Hematopoietic multipotent progenitor cell treated with erythropoietin and hydrocortisone succinate and interleukin-3 and kit ligand, for 8 days (in vitro differentiated cells): ENCODE data around the gene SLC66A3.
"Not testable (repeated sequence)": the region's sequence is repeated elsewhere in the genome, so short reads cannot be mapped to it uniquely, and the experiment has no call there.

ENCODE experiments used
- DNase-seq: peaks from one replicate; pipeline ENCODE4 v3.0.0-alpha.2; 2015

The SLC66A3 gene

DNA sequence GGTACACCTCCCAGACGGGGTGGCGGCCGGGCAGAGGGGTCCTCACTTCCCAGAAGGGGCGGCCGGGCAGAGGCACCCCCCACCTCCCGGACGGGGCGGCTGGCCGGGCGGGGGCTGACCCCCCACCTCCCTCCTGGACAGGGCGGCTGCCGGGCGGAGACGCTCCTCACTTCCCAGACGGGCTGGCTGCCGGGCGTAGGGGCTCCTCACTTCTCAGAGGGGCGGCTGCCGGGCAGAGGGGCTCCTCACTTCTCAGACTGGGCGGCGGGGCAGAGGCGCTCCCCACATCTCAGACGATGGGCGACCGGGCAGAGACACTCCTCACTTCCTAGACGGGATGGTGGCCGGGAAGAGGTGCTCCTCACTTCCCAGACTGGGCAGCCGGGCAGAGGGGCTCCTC, 9.8 kb downstream of the SLC66A3 start:
- DNase-seq: not testable (repeated sequence)

- no peak for DNase-seq
Measured at GRCh38 chr2:11166476-11166875, 11.2 kb downstream of the SLC66A3 start.

DNA sequence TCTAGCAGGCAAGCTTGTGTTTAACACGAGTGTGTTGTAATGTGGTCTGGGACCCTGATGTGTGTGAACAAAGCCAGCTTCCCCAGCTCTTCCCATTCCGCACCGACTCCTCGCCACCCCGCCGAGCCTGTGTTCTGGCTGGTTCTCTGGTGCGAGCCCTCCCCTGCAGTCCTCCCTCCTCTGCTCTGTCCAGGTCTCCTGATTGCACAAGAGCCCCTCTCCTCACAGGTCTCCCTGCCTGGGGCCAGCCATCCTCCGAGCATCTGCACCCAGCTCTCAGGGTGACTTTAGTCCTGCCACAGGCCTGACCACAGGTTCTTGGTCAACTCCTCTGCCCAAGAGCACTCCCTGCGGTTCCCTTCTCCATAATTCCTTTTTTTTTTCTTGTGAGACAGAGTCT, 13.2 kb downstream of the SLC66A3 start:
- DNase-seq: no peak

- DNase-seq: no peak
Measured at GRCh38 chr2:11169333-11169732, 14.1 kb downstream of the SLC66A3 start.

DNA sequence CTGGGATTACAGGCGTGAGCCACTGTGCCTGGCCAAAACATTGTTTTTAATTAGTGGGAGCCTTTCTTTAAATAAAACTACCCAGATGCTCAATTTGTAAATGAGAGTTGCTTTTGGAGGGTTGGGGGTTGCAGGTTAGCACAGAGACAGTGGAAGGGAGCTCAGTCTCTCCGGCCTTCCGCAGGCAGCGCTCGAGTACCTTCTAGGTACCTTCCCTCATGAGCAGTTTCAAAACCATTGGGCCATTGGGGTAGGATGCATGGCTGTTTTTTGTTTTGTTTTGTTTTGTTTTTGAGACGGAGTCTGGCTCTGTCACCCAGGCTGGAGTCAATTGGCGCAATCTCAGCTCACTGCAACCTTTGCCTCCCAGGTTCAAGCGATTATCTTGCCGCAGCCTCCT, 19.0 kb downstream of the SLC66A3 start:
- DNase-seq: no peak

GRCh38 chr2:11175293-11175795, 20.1 kb downstream of the SLC66A3 start:
- DNase-seq: no peak

- DNase-seq: no peak
Measured at GRCh38 chr2:11177871-11178690, 22.8 kb downstream of the SLC66A3 start.

DNA sequence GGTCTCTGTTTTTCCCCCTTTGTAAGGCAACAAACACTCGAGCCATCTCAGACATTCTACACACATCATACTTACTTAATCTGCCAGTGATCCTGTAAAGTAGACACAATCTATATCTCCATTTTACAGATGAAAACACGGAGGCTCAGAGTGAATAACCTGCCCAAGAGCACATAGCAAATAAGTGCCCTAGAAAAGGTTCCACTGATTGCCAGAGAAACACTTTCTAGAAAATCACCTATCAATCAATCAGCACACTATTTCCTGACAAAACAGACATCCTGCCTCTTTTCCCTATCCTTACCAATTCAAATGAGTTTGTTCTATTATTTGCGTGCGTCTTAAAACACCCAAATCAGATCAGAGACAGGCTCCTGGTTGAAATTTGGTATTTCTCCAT, 23.9 kb downstream of the SLC66A3 start:
- no peak for DNase-seq

DNA sequence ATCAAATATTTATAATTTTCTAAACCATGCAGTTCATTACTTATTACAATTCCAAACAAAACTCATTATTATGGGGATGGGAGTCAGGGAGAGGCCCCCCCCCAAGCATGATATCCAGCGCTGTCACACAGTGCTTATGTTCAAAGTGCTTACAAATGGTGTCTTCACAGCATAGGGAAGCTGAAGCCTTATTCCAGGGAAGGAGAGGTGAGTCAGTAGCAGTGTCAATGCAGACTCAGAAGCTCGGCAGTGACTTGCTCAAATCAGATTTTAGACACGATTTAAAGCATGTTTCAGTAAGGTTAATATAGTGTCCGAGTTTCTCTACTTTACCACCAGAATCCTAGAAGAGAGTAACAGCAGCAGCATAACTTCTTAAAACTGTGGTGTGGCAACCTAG, 24.6 kb downstream of the SLC66A3 start:
- no peak for DNase-seq

GRCh38 chr2:11180653-11181052, 25.4 kb downstream of the SLC66A3 start:
- DNase-seq: no peak

DNA sequence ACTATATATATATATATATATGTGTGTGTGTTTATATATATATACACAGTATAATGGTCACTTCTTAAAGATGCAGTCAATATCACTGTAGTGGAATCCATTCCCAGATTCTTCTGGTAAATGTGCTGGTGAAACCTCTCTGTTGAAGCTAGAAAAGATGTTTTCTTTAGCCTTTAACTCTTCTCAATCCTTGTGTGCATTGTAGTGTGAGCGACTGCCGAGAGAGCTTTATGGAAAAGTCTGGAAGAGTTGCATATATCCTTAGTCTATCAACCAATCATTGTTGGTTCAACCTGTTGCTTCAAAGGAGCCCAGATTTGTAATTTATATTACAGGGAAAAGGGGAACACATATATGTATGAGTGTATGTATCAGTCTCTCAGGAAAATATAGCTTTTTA, 27.7 kb downstream of the SLC66A3 start:
- DNase-seq: no peak

- no peak for DNase-seq
Measured at GRCh38 chr2:11186145-11186544, 30.9 kb downstream of the SLC66A3 start.

GRCh38 chr2:11187083-11187619, 31.9 kb downstream of the SLC66A3 start:
- DNase-seq: no peak

DNA sequence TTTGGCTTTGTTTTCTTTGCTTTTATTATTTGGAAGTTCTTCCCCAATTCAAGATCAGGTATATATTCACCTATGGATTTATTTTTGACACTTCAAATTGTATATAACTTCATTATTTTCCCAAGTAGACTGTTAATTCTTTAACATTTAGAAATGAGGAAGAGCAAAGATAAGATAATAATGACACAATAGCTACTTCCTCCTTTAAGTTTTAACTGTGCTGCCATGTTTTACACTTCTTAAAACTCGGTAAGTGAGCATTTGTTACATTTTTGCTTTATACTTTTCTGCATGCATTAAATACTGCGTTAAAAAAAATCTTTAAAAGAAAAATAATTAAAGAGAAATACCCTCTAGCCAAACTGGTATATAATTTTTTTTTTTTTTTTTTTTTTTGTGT, 32.5 kb downstream of the SLC66A3 start:
- DNase-seq: no peak

GRCh38 chr2:11196246-11196645, 41.0 kb downstream of the SLC66A3 start:
- no peak for DNase-seq

GRCh38 chr2:11200651-11201050, 45.4 kb downstream of the SLC66A3 start:
- no peak for DNase-seq

GRCh38 chr2:11201969-11202368, 46.7 kb downstream of the SLC66A3 start:
- DNase-seq: no peak

- no peak for DNase-seq
Measured at GRCh38 chr2:11203480-11203879, 48.2 kb downstream of the SLC66A3 start.

GRCh38 chr2:11208083-11208482, 52.8 kb downstream of the SLC66A3 start:
- no peak for DNase-seq

DNA sequence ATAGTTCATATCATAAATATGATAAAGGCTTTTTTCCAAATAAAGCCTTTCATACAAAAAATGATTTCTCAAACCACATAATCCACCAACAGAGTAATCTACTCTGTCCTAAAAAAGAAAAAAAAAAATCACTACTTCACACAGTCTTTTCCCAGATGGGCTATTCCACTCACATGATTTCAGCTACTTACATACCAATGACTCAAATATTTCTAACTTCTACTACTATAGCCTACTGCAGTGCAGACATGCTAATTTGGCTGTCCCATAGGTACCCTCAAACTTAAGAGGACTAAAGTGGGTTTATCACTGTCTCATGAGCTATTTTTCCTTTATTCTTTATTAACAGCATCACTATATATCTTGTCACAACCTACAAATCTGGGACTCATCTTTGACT, 57.4 kb downstream of the SLC66A3 start:
- DNase-seq: no peak

- DNase-seq: no peak
Measured at GRCh38 chr2:11213090-11213638, 57.9 kb downstream of the SLC66A3 start.

DNA sequence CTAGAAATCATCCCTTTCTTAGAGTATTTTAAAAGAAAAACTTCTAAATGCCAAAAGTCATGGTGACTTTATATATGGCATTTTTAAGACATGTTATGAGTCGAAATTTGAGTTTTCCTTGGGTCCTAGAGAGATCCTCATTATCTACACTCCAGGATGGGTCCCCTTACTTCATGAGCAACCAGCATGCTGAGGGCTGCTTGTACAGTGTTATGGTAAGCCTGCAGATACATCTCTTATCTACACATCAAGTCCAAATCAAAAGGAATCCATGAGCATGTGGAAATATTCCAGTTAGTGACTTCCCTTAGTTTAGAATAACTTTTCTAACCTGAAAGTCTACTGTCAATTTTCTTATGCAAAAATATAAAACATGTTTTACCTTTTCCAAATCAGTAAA, 58.7 kb downstream of the SLC66A3 start:
- DNase-seq: no peak

- no peak for DNase-seq
Measured at GRCh38 chr2:11214770-11215169, 59.5 kb downstream of the SLC66A3 start.

DNA sequence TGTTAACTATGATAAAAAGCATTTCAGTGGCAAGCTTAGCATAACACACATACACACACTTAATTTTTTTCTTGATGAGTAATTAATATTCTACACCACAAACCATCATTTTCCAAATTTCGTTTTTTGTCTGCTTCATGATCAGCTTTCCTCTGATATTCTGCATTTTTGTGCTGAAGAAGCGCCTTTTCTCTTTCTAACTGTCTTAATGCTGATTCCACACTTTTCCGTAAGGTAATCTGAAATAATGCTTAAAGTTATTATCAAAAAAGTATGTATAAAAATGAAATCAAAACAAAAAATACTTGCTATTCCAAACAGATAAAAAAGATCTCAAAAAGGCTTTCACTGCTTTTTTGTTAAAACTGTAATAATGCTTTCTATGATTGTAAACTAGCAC, 60.1 kb downstream of the SLC66A3 start:
- DNase-seq: no peak
